ENCODE data around the gene CCDC97. TPM values are rescaled to one million over a fixed set of nuclear protein-coding genes. Genes with fewer than 3 reads are reported as not detected.

Gene CCDC97
- total RNA-seq, 1 experiment from 2014 or later = 31.4 TPM

DNA sequence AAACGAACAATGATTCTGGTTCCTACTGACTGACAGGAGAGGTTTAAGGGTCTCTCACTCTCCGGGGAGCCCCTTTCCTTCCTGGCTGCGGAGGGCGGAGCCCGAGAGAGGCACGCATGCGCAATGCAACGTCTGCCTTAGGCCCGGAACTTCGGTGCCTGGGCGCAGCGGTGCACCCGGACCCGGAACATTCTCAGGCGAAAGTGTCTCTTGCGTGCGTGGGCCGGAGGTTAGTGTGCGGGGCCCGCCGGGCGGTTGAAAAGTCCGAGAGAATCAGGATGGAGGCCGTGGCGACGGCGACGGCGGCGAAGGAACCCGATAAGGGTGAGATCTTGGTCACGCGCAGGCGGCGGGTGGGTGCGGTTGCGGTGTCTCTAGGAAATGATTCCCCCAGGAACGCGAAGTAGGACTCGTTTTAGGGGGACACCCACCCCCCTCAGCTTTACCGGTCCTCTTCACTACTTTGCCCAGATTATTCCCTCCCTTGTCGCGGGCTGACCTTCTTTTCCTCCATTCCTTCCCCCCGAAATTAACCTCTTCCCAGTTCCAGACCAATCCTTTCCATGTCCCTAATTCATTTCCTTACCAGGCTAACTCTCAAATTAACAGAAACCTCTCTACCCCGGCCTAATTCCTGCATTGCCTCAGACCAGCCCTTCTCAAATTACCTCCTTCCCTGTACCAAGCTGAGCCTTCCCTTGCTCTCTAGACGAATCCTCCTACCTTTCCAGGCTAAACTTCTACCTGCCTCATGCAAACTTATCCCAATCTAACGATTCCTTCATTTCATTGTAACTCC is at the start of gene CCDC97 (continued):
- TF ChIP-seq GABPB1 (CRISPR knock-in tag; IDR thresholded peaks at IDR 0.05) (peak; percentile 83), SMAD4 (CRISPR knock-in tag; IDR thresholded peaks at IDR 0.05) (no peak), ZNF423 (CRISPR knock-in tag; IDR thresholded peaks at IDR 0.05) (no peak), NFYB (CRISPR knock-in tag; conservative IDR thresholded peaks at IDR 0.05; ENCODE audit: low read depth) (no peak; the same call in 1 of the 2 replicates), NR2C2 (CRISPR knock-in tag; IDR thresholded peaks at IDR 0.05) (no peak), FOXK1 (CRISPR knock-in tag; IDR thresholded peaks at IDR 0.05) (peak; percentile 72), NR1H2 (CRISPR knock-in tag; IDR thresholded peaks at IDR 0.05) (no peak), TP53 (CRISPR knock-in tag; IDR thresholded peaks at IDR 0.05) (no peak), ZNF232 (CRISPR knock-in tag; IDR thresholded peaks at IDR 0.05) (no peak), SP1 (CRISPR knock-in tag; conservative IDR thresholded peaks at IDR 0.05) (peak; percentile 73)
- TF ChIP-seq, protein P1, sequence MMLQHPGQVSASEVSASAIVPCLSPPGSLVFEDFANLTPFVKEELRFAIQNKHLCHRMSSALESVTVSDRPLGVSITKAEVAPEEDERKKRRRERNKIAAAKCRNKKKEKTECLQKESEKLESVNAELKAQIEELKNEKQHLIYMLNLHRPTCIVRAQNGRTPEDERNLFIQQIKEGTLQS (CRISPR knock-in tag; conservative IDR thresholded peaks at IDR 0.05) = no peak
- TF ChIP-seq, protein P2, sequence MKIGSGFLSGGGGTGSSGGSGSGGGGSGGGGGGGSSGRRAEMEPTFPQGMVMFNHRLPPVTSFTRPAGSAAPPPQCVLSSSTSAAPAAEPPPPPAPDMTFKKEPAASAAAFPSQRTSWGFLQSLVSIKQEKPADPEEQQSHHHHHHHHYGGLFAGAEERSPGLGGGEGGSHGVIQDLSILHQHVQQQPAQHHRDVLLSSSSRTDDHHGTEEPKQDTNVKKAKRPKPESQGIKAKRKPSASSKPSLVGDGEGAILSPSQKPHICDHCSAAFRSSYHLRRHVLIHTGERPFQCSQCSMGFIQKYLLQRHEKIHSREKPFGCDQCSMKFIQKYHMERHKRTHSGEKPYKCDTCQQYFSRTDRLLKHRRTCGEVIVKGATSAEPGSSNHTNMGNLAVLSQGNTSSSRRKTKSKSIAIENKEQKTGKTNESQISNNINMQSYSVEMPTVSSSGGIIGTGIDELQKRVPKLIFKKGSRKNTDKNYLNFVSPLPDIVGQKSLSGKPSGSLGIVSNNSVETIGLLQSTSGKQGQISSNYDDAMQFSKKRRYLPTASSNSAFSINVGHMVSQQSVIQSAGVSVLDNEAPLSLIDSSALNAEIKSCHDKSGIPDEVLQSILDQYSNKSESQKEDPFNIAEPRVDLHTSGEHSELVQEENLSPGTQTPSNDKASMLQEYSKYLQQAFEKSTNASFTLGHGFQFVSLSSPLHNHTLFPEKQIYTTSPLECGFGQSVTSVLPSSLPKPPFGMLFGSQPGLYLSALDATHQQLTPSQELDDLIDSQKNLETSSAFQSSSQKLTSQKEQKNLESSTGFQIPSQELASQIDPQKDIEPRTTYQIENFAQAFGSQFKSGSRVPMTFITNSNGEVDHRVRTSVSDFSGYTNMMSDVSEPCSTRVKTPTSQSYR (CRISPR knock-in tag; IDR thresholded peaks at IDR 0.05) = 0 out of 2 replicates have a peak, but pooled peaks have one; percentile 35
- TF ChIP-seq, protein P3, sequence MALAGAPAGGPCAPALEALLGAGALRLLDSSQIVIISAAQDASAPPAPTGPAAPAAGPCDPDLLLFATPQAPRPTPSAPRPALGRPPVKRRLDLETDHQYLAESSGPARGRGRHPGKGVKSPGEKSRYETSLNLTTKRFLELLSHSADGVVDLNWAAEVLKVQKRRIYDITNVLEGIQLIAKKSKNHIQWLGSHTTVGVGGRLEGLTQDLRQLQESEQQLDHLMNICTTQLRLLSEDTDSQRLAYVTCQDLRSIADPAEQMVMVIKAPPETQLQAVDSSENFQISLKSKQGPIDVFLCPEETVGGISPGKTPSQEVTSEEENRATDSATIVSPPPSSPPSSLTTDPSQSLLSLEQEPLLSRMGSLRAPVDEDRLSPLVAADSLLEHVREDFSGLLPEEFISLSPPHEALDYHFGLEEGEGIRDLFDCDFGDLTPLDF (CRISPR knock-in tag; IDR thresholded peaks at IDR 0.05) = no peak
- TF ChIP-seq, protein P4, sequence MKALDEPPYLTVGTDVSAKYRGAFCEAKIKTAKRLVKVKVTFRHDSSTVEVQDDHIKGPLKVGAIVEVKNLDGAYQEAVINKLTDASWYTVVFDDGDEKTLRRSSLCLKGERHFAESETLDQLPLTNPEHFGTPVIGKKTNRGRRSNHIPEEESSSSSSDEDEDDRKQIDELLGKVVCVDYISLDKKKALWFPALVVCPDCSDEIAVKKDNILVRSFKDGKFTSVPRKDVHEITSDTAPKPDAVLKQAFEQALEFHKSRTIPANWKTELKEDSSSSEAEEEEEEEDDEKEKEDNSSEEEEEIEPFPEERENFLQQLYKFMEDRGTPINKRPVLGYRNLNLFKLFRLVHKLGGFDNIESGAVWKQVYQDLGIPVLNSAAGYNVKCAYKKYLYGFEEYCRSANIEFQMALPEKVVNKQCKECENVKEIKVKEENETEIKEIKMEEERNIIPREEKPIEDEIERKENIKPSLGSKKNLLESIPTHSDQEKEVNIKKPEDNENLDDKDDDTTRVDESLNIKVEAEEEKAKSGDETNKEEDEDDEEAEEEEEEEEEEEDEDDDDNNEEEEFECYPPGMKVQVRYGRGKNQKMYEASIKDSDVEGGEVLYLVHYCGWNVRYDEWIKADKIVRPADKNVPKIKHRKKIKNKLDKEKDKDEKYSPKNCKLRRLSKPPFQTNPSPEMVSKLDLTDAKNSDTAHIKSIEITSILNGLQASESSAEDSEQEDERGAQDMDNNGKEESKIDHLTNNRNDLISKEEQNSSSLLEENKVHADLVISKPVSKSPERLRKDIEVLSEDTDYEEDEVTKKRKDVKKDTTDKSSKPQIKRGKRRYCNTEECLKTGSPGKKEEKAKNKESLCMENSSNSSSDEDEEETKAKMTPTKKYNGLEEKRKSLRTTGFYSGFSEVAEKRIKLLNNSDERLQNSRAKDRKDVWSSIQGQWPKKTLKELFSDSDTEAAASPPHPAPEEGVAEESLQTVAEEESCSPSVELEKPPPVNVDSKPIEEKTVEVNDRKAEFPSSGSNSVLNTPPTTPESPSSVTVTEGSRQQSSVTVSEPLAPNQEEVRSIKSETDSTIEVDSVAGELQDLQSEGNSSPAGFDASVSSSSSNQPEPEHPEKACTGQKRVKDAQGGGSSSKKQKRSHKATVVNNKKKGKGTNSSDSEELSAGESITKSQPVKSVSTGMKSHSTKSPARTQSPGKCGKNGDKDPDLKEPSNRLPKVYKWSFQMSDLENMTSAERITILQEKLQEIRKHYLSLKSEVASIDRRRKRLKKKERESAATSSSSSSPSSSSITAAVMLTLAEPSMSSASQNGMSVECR (CRISPR knock-in tag; IDR thresholded peaks at IDR 0.05; ENCODE audit: borderline replicate concordance) = no peak; the same call in none of the 2 replicates
- TF ChIP-seq, protein P5, sequence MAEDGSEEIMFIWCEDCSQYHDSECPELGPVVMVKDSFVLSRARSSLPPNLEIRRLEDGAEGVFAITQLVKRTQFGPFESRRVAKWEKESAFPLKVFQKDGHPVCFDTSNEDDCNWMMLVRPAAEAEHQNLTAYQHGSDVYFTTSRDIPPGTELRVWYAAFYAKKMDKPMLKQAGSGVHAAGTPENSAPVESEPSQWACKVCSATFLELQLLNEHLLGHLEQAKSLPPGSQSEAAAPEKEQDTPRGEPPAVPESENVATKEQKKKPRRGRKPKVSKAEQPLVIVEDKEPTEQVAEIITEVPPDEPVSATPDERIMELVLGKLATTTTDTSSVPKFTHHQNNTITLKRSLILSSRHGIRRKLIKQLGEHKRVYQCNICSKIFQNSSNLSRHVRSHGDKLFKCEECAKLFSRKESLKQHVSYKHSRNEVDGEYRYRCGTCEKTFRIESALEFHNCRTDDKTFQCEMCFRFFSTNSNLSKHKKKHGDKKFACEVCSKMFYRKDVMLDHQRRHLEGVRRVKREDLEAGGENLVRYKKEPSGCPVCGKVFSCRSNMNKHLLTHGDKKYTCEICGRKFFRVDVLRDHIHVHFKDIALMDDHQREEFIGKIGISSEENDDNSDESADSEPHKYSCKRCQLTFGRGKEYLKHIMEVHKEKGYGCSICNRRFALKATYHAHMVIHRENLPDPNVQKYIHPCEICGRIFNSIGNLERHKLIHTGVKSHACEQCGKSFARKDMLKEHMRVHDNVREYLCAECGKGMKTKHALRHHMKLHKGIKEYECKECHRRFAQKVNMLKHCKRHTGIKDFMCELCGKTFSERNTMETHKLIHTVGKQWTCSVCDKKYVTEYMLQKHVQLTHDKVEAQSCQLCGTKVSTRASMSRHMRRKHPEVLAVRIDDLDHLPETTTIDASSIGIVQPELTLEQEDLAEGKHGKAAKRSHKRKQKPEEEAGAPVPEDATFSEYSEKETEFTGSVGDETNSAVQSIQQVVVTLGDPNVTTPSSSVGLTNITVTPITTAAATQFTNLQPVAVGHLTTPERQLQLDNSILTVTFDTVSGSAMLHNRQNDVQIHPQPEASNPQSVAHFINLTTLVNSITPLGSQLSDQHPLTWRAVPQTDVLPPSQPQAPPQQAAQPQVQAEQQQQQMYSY (CRISPR knock-in tag; IDR thresholded peaks at IDR 0.05) = no peak
- TF ChIP-seq, protein P6, sequence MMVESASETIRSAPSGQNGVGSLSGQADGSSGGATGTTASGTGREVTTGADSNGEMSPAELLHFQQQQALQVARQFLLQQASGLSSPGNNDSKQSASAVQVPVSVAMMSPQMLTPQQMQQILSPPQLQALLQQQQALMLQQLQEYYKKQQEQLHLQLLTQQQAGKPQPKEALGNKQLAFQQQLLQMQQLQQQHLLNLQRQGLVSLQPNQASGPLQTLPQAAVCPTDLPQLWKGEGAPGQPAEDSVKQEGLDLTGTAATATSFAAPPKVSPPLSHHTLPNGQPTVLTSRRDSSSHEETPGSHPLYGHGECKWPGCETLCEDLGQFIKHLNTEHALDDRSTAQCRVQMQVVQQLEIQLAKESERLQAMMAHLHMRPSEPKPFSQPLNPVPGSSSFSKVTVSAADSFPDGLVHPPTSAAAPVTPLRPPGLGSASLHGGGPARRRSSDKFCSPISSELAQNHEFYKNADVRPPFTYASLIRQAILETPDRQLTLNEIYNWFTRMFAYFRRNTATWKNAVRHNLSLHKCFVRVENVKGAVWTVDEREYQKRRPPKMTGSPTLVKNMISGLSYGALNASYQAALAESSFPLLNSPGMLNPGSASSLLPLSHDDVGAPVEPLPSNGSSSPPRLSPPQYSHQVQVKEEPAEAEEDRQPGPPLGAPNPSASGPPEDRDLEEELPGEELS (CRISPR knock-in tag; IDR thresholded peaks at IDR 0.05) = peak; percentile 73
- TF ChIP-seq, protein P7, sequence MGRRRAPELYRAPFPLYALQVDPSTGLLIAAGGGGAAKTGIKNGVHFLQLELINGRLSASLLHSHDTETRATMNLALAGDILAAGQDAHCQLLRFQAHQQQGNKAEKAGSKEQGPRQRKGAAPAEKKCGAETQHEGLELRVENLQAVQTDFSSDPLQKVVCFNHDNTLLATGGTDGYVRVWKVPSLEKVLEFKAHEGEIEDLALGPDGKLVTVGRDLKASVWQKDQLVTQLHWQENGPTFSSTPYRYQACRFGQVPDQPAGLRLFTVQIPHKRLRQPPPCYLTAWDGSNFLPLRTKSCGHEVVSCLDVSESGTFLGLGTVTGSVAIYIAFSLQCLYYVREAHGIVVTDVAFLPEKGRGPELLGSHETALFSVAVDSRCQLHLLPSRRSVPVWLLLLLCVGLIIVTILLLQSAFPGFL (CRISPR knock-in tag; IDR thresholded peaks at IDR 0.05; ENCODE audit: borderline replicate concordance) = no peak
- TF ChIP-seq, protein P8, sequence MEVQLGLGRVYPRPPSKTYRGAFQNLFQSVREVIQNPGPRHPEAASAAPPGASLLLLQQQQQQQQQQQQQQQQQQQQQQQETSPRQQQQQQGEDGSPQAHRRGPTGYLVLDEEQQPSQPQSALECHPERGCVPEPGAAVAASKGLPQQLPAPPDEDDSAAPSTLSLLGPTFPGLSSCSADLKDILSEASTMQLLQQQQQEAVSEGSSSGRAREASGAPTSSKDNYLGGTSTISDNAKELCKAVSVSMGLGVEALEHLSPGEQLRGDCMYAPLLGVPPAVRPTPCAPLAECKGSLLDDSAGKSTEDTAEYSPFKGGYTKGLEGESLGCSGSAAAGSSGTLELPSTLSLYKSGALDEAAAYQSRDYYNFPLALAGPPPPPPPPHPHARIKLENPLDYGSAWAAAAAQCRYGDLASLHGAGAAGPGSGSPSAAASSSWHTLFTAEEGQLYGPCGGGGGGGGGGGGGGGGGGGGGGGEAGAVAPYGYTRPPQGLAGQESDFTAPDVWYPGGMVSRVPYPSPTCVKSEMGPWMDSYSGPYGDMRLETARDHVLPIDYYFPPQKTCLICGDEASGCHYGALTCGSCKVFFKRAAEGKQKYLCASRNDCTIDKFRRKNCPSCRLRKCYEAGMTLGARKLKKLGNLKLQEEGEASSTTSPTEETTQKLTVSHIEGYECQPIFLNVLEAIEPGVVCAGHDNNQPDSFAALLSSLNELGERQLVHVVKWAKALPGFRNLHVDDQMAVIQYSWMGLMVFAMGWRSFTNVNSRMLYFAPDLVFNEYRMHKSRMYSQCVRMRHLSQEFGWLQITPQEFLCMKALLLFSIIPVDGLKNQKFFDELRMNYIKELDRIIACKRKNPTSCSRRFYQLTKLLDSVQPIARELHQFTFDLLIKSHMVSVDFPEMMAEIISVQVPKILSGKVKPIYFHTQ (CRISPR knock-in tag; IDR thresholded peaks at IDR 0.05) = peak; percentile 77; the same call in 1 of the 2 replicates
